MV-4-11 (cell line): ENCODE measurements around the gene GPR162.

Source experiments
- DNase-seq: peaks from one replicate; lab custom pipeline; 2025; lab: John Stamatoyannopoulos, UW

Gene GPR162, protein sequence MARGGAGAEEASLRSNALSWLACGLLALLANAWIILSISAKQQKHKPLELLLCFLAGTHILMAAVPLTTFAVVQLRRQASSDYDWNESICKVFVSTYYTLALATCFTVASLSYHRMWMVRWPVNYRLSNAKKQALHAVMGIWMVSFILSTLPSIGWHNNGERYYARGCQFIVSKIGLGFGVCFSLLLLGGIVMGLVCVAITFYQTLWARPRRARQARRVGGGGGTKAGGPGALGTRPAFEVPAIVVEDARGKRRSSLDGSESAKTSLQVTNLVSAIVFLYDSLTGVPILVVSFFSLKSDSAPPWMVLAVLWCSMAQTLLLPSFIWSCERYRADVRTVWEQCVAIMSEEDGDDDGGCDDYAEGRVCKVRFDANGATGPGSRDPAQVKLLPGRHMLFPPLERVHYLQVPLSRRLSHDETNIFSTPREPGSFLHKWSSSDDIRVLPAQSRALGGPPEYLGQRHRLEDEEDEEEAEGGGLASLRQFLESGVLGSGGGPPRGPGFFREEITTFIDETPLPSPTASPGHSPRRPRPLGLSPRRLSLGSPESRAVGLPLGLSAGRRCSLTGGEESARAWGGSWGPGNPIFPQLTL

GRCh38 chr12:6821591-6822425 is at the start of gene GPR162:
GPR162 (plus strand) TSS chr12:6821821; CDS start chr12:6823899, 2,078 bp downstream.
- DNase-seq, result no peak

GRCh38 chr12:6772331-6772695 is 49.3 kb upstream of the GPR162 start, which contains the start of gene LAG3:
LAG3 (plus strand) TSS chr12:6772520; CDS start chr12:6772853, 333 bp downstream.
- DNase-seq, result no peak

DNA sequence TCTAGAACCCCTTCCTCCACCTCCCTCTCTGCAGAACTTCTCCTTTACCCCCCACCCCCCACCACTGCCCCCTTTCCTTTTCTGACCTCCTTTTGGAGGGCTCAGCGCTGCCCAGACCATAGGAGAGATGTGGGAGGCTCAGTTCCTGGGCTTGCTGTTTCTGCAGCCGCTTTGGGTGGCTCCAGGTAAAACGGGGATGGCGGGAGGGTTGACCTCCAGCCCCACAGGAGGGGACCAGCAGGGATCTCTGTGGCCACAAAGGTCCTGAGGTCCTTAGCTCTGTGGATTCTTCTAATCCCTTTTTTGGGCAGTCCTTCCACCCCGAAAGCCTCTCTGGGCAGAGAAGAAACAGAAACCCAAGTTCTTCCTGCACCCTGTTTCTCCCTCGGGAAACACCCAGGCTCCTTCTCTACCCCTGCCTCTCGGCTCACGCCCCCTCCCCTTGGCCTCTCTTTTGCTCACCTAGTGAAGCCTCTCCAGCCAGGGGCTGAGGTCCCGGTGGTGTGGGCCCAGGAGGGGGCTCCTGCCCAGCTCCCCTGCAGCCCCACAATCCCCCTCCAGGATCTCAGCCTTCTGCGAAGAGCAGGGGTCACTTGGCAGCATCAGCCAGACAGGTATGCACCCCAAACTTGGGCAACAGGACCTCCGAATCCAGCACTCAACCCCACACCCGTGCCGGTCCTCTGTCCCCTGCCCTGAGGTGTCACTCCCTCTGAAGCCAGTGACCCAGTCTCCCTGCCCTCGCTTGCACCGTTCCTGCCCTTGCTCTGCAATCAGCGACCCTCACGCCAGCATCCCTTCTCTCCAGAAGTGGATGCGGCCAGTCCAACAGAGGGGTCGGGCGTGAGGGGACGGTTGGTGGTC is 48.7 kb upstream of the GPR162 start:
- no peak for DNase-seq

DNA sequence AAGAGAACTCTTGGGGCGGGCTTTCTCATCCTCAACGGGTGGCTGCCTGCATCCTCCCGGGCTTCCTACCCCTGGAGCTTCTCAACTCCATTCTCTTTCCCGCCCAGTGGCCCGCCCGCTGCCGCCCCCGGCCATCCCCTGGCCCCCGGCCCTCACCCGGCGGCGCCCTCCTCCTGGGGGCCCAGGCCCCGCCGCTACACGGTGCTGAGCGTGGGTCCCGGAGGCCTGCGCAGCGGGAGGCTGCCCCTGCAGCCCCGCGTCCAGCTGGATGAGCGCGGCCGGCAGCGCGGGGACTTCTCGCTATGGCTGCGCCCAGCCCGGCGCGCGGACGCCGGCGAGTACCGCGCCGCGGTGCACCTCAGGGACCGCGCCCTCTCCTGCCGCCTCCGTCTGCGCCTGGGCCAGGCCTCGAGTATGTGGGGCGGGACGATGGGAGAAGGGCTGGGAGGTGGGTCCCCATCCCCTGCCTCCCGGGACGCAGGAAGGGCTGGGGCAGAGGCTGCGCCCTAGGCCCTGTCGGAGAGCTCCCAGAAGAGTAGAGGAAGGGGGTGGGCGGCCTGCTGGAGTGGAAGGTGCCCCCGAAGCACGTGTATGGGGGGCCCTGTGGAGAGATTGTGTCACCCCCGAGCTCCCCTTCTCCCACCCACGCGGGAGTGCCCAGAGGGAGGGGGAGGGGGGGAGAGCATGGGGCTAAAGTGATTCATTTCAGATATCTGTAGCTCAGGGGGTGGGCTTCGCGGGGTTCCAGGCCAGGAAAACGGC is 47.9 kb upstream of the GPR162 start:
- no peak for DNase-seq

DNA sequence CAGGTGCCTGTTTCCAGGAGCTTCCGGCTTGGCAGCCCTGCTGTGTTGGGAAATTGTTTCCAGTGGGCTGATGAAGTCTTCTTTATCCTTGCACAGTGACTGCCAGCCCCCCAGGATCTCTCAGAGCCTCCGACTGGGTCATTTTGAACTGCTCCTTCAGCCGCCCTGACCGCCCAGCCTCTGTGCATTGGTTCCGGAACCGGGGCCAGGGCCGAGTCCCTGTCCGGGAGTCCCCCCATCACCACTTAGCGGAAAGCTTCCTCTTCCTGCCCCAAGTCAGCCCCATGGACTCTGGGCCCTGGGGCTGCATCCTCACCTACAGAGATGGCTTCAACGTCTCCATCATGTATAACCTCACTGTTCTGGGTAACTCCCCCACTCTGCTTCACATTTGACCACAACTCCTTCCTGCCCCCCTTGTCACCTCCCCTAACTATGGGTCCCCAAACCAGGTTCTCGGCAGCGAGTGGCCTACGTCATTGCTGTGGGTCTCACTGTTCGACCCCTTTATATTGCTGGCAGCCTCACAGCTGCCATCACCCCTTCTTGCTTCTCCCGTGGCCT is 47.0 kb upstream of the GPR162 start:
- DNase-seq, result no peak

DNA sequence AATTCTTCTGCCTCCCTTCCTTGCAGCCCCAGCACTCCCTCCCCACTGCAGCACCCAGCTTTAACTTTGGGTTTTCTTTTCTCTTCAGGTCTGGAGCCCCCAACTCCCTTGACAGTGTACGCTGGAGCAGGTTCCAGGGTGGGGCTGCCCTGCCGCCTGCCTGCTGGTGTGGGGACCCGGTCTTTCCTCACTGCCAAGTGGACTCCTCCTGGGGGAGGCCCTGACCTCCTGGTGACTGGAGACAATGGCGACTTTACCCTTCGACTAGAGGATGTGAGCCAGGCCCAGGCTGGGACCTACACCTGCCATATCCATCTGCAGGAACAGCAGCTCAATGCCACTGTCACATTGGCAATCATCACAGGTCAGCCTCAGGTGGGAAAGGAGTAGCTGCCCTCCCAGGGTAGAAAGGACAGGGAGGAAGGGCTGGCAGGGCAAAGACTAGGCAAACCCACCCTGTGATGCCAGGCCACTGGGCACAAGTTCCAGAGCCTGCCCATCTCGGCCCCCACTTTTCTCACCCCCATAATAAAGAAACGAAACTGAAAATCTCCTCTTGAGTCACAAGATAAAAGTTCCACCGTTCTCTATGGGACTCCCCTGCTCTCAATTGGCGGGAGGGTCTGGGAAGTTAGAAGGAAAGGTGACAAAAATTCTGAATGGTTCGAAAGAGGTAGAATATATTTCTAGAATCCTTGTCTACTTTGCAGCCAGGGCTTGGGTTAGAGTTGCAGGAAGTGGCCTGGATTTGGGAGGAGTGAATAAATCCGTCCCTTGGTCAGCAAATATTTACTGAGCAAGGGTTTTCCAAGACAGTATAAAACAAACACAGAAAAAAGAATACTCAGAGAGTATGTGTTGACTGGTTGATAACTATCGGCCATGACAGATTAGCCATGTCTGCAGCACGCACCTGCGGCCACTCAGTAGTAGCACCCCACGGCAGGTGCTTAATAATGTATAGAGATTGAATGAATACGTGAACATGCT is 46.1 kb upstream of the GPR162 start:
- no peak for DNase-seq

- no peak for DNase-seq
These were observed 44.2 kb upstream of the GPR162 start for GRCh38 chr12:6777386-6777785.

DNA sequence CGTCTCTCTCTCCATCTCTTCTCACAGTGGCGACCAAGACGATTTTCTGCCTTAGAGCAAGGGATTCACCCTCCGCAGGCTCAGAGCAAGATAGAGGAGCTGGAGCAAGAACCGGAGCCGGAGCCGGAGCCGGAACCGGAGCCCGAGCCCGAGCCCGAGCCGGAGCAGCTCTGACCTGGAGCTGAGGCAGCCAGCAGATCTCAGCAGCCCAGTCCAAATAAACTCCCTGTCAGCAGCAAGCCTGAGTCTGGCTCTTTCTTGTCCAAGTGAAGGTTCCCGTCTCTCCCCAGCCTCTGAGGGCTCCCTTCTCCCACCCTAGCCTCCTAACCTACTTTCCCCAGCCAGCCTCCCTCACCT is 43.4 kb upstream of the GPR162 start:
- no peak for DNase-seq

GRCh38 chr12:6778574-6779550 is 42.8 kb upstream of the GPR162 start:
- DNase-seq, result peak; percentile 88

GRCh38 chr12:6779708-6780432 is 41.8 kb upstream of the GPR162 start:
- DNase-seq, result no peak

DNA sequence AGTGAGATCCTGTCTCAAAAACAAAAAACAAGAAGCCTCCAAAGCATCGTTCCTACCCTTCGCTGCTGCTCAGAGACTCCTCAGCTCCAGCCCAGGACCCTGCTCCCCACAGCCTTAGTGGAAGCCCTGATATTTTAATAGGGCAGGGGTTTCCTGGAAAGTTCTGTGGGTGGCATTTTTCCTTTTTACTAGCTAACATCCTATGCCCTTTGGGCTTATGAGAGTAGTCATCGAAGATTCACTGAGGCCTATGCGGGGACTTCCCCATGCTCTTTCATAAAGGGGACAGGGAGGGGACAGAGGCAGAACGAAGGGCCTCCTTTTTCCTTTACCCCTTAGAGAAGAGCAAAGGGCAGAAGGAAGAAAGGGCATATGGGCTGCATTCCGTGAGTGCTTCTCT is 41.0 kb upstream of the GPR162 start:
- DNase-seq, result no peak

DNA sequence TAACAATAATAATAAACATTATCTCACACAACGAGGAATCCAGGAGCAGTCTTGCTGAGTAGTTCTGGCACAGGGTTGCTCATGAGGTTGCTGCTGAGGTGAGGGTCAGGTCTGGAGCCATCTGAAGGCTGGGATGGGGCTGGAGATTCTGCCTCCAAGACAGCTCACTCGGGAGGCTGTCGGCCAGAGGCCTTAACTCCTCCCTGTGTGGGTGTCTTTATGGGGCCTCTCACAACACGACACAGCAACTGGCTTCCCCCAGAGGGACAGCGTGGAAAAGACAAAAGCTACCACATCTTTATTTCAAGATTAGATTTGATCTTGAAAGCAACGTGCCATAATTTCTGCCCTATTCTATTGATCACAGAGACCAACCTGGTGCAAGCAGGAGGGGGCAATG is 39.5 kb upstream of the GPR162 start:
- no peak for DNase-seq

- no peak for DNase-seq
These were observed 38.6 kb upstream of the GPR162 start for GRCh38 chr12:6782850-6783566.

DNA sequence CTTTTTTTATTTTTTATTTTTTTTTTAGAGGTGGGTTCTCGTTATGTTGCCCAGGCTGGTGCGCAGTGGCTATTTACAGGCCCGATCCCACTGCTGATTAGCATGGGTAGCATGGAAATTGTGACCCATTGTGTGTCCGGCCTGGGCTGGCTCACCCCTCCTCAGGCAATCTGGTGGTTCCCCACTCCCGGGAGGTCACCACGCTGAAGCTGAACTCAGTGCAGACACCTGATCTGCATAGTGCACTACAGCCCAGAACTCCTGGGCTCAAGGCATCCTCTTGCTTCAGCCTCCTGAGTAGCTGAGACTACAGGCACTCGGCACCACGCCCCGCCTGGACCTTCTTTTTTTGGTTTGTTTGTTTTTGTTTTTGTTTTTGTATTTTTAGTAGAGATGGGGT is 37.8 kb upstream of the GPR162 start:
- no peak for DNase-seq

GRCh38 chr12:6784296-6784695 is 37.3 kb upstream of the GPR162 start:
- no peak for DNase-seq

- no peak for DNase-seq
These were observed 36.9 kb upstream of the GPR162 start for GRCh38 chr12:6784761-6785160.
